GM23338 (cell line): ENCODE data around the gene GPR25. TPM values are rescaled to one million over a fixed set of nuclear protein-coding genes. Genes with fewer than 3 reads are reported as not detected.

Experiments used
- ATAC-seq: fragments of 200-7000 bp; cut with Tn5 transposase; 3 replicates; pipeline ENCODE4 v1.9.1; 2020
- DNase-seq: peaks from one replicate; pipeline ENCODE4 v3.0.0-alpha.2; 2015; ENCODE audit warnings: low spot score
- H2AFZ ChIP-seq: fragments of 200-600 bp; sonication (generic); 2 replicates; pipeline ENCODE4 v1.8.0; 2016; ENCODE audit warnings: antibody characterized with exemption, mild to moderate bottlenecking, moderate library complexity
- H3F3A ChIP-seq: fragments of 200-600 bp; sonication (generic); replicated peaks from 2 replicates; pipeline ENCODE4 v1.8.0; 2017; ENCODE audit warnings: antibody characterized with exemption, mixed run types, low read depth
- H3K27ac ChIP-seq: fragments of 200-600 bp; sonication (generic); 2 replicates; pipeline ENCODE4 v1.6.1; 2016; ENCODE audit warnings: low read depth
- H3K27me3 ChIP-seq: fragments of 200-600 bp; sonication (generic); 2 replicates; pipeline ENCODE4 v1.8.0; 2016; ENCODE audit warnings: mild to moderate bottlenecking, mixed run types, moderate library complexity; ENCODE audit not compliant: insufficient read depth
- H3K36me3 ChIP-seq: fragments of 200-600 bp; sonication (generic); 2 replicates; pipeline ENCODE4 v1.8.0; 2016; ENCODE audit warnings: mild to moderate bottlenecking; ENCODE audit not compliant: insufficient read depth
- H3K4me1 ChIP-seq: fragments of 200-600 bp; sonication (generic); 2 replicates; pipeline ENCODE4 v1.8.0; 2016; ENCODE audit warnings: mild to moderate bottlenecking, moderate library complexity; ENCODE audit not compliant: insufficient read depth
- H3K4me2 ChIP-seq: fragments of 200-600 bp; sonication (generic); 2 replicates; pipeline ENCODE4 v1.7.1; 2017; ENCODE audit warnings: mixed run types
- H3K4me3 ChIP-seq: fragments of 200-600 bp; sonication (generic); 2 replicates; pipeline ENCODE4 v1.6.1; 2016; ENCODE audit warnings: mixed run types
- H3K79me2 ChIP-seq: fragments of 200-600 bp; sonication (generic); replicated peaks from 2 replicates; pipeline ENCODE4 v1.8.0; 2017; ENCODE audit warnings: mild to moderate bottlenecking; ENCODE audit not compliant: insufficient read depth
- H3K9me2 ChIP-seq: fragments of 200-600 bp; sonication (generic); 2 replicates; pipeline ENCODE4 v1.8.0; 2017; ENCODE audit not compliant: insufficient read depth
- H4K20me1 ChIP-seq: fragments of 200-600 bp; sonication (generic); replicated peaks from 2 replicates; pipeline ENCODE4 v1.8.0; 2017; ENCODE audit warnings: mild to moderate bottlenecking; ENCODE audit not compliant: insufficient read depth
- H3K27ac Mint-ChIP-seq: 2 replicates; pipeline ENCODE4 v1.8.0; 2020; ENCODE audit warnings: inconsistent platforms, mild to moderate bottlenecking, moderate library complexity, mixed read lengths
- H3K27me3 Mint-ChIP-seq: 3 replicates; pipeline ENCODE4 v1.8.0; 2022; ENCODE audit warnings: low read depth, mild to moderate bottlenecking, moderate library complexity, mixed read lengths, inconsistent platforms; ENCODE audit not compliant: insufficient read depth, poor library complexity
- H3K36me3 Mint-ChIP-seq: 3 replicates; pipeline ENCODE4 v1.8.0; 2021; ENCODE audit warnings: low read depth, mild to moderate bottlenecking, inconsistent platforms, moderate library complexity, mixed read lengths
- H3K4me1 Mint-ChIP-seq: 3 replicates; pipeline ENCODE4 v1.8.0; 2020; ENCODE audit warnings: mild to moderate bottlenecking, inconsistent platforms, mixed read lengths
- H3K4me3 Mint-ChIP-seq: 3 replicates; pipeline ENCODE4 v1.8.0; 2021; ENCODE audit warnings: moderate library complexity, mild to moderate bottlenecking, inconsistent platforms, mixed read lengths
- H3K9me3 Mint-ChIP-seq: 3 replicates; pipeline ENCODE4 v1.8.0; 2020; ENCODE audit warnings: moderate library complexity, mild to moderate bottlenecking, inconsistent platforms, mixed read lengths
- EZH2 ChIP-seq: fragments of 200-600 bp; sonication (generic); IDR thresholded peaks from one replicate; pipeline ENCODE4 v1.8.0; 2017; ENCODE audit warnings: antibody characterized with exemption, mild to moderate bottlenecking, low read depth; ENCODE audit not compliant: unreplicated experiment
- EZH2phosphoT487 ChIP-seq: fragments of 200-600 bp; sonication (generic); IDR thresholded peaks from one replicate; pipeline ENCODE4 v1.8.1; 2018; ENCODE audit warnings: antibody characterized with exemption; ENCODE audit not compliant: unreplicated experiment
- JUNB ChIP-seq: IDR thresholded peaks from one replicate; pipeline ENCODE4 v1.6.1; 2016; ENCODE audit warnings: antibody characterized with exemption; ENCODE audit not compliant: unreplicated experiment
- NANOG ChIP-seq: IDR thresholded peaks from 2 replicates; pipeline ENCODE4 v1.6.1; 2016; ENCODE audit warnings: antibody characterized with exemption, borderline replicate concordance
- POLR2AphosphoS5 ChIP-seq: IDR thresholded peaks from 2 replicates; pipeline ENCODE4 v1.6.1; 2016; ENCODE audit warnings: antibody characterized with exemption, low read depth
- REST ChIP-seq: IDR thresholded peaks from one replicate; pipeline ENCODE4 v1.6.1; 2018; ENCODE audit warnings: antibody characterized with exemption; ENCODE audit not compliant: unreplicated experiment
- STAT1 ChIP-seq: IDR thresholded peaks from one replicate; pipeline ENCODE4 v1.6.1; 2016; ENCODE audit warnings: antibody characterized with exemption; ENCODE audit not compliant: unreplicated experiment
- ZNF331 ChIP-seq: fragments of 250-450 bp; sonication (Bioruptor Pico); IDR thresholded peaks from 2 replicates; pipeline ENCODE4 v1.5.0; 2020; ENCODE audit warnings: low read depth, mild to moderate bottlenecking, moderate library complexity
- polyA plus RNA-seq: library from polyadenylated mRNA; unstranded; fragments of >200 nt; fragmentation: Nextera tagmentation; extraction: Ambion mirVana; gene quantifications from 2 replicates; pipeline ENCODE4 v1.2.1, GENCODE V29; 2016
- total RNA-seq: library from RNA; depleted of rRNA; stranded (reverse); fragments of >200 nt; shearing (Covaris generic); gene quantifications from 2 replicates; pipeline ENCODE4 v1.2.3, GENCODE V29; 2014
- TF ChIP-seq, protein P1 (sequence below), 2 experiments: fragments of 200-600 bp in 1 of 2; sonication (generic) in 1 of 2; conservative IDR thresholded peaks; 2 replicates each; pipeline versions ENCODE4 v1.5.1 to v1.6.1; 2016 to 2017; ENCODE audit warnings: antibody characterized with exemption in 2 of 2, low read depth in 2 of 2, mild to moderate bottlenecking in 2 of 2, moderate library complexity in 1 of 2

The GPR25 gene
- total and polyA plus RNA-seq, 2 experiments from 2014 or later = not detected

DNA sequence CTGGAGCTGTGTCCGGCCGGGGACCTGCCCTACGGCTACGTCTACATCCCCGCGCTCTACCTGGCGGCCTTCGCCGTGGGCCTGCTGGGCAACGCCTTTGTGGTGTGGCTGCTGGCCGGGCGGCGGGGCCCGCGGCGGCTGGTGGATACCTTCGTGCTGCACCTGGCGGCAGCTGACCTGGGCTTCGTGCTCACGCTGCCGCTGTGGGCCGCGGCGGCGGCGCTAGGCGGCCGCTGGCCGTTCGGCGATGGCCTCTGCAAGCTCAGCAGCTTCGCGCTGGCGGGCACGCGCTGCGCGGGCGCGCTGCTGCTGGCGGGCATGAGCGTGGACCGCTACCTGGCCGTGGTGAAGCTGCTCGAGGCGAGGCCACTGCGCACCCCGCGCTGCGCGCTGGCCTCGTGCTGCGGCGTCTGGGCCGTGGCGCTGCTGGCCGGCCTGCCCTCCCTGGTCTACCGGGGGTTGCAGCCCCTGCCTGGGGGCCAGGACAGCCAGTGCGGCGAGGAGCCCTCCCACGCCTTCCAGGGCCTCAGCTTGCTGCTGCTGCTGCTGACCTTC lies 412 bp downstream of the GPR25 start:
- H3K9me3 Mint-ChIP-seq = no peaks in the 10 kb centered on the region
- H3K27me3 ChIP-seq = peaks cover 18% of the 10 kb centered on the region; the same call in 1 of the 2 replicates
- no peak overlapping the region for H3K4me3 Mint-ChIP-seq
- H3K9me2 ChIP-seq = no peaks in the 10 kb centered on the region
- no peak overlapping the region for H3K27ac ChIP-seq
- H3K36me3 Mint-ChIP-seq = no peaks in the 10 kb centered on the region; the same call in 2 of the 3 replicates
- no peak overlapping the region for H3K27ac Mint-ChIP-seq
- no peaks in the 10 kb centered on the region for H3K36me3 ChIP-seq
- ATAC-seq (peak; percentile 41), DNase-seq (peak; percentile 54)
- peaks cover 9% of the 10 kb centered on the region for H3K27me3 Mint-ChIP-seq
- H3F3A ChIP-seq = 0 out of 2 replicates have a peak, but pooled peaks cover 2% of the 10 kb centered on the region
- H3K4me1 ChIP-seq = peaks cover 5% of the 10 kb centered on the region
- peaks cover 20% of the 10 kb centered on the region for H3K4me1 Mint-ChIP-seq
- H4K20me1 ChIP-seq = no peaks in the 10 kb centered on the region
- H2AFZ ChIP-seq = peak overlapping the region; percentile 90
- TF ChIP-seq EZH2phosphoT487 (no peak), POLR2AphosphoS5 (no peak), NANOG (no peak), EZH2 (no peak)
- peak overlapping the region; percentile 7; the same call in 1 of the 2 replicates for H3K4me3 ChIP-seq
- H3K4me2 ChIP-seq = no peak overlapping the region
- H3K79me2 ChIP-seq = no peaks in the 10 kb centered on the region

- Histone ChIP-seq H3K4me1 (peaks cover 5% of the 10 kb centered on the region), H4K20me1 (no peaks in the 10 kb centered on the region), H3K27ac (no peak overlapping the region), H3K9me2 (no peaks in the 10 kb centered on the region), H3K27me3 (peaks cover 18% of the 10 kb centered on the region; the same call in 1 of the 2 replicates), H3K4me2 (0 out of 2 replicates have a peak overlapping the region, but pooled peaks have one; percentile 32), H3K36me3 (no peaks in the 10 kb centered on the region), H2AFZ (peak overlapping the region; percentile 90), H3K4me3 (peak overlapping the region; percentile 7; the same call in 1 of the 2 replicates), H3K79me2 (no peaks in the 10 kb centered on the region), H3F3A (0 out of 2 replicates have a peak, but pooled peaks cover 2% of the 10 kb centered on the region)
- peaks cover 20% of the 10 kb centered on the region for H3K4me1 Mint-ChIP-seq
- no peaks in the 10 kb centered on the region; the same call in 2 of the 3 replicates for H3K36me3 Mint-ChIP-seq
- H3K9me3 Mint-ChIP-seq = no peaks in the 10 kb centered on the region
- ATAC-seq (peak; percentile 49), DNase-seq (peak; percentile 50)
- peaks cover 9% of the 10 kb centered on the region for H3K27me3 Mint-ChIP-seq
- TF ChIP-seq, protein P1, sequence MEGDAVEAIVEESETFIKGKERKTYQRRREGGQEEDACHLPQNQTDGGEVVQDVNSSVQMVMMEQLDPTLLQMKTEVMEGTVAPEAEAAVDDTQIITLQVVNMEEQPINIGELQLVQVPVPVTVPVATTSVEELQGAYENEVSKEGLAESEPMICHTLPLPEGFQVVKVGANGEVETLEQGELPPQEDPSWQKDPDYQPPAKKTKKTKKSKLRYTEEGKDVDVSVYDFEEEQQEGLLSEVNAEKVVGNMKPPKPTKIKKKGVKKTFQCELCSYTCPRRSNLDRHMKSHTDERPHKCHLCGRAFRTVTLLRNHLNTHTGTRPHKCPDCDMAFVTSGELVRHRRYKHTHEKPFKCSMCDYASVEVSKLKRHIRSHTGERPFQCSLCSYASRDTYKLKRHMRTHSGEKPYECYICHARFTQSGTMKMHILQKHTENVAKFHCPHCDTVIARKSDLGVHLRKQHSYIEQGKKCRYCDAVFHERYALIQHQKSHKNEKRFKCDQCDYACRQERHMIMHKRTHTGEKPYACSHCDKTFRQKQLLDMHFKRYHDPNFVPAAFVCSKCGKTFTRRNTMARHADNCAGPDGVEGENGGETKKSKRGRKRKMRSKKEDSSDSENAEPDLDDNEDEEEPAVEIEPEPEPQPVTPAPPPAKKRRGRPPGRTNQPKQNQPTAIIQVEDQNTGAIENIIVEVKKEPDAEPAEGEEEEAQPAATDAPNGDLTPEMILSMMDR (conservative IDR thresholded peaks at IDR 0.05; ENCODE audit: low read depth in 2 of 2) = peak in 1 of 2 experiments; percentile 11; a peak in 1 of 4 replicates
- TF ChIP-seq EZH2phosphoT487 = no peak
- no peak overlapping the region for H3K4me3 Mint-ChIP-seq
- no peak overlapping the region for H3K27ac Mint-ChIP-seq
Observed at GRCh38 chr1:200873671-200874397, 1.1 kb downstream of the GPR25 start.

DNA sequence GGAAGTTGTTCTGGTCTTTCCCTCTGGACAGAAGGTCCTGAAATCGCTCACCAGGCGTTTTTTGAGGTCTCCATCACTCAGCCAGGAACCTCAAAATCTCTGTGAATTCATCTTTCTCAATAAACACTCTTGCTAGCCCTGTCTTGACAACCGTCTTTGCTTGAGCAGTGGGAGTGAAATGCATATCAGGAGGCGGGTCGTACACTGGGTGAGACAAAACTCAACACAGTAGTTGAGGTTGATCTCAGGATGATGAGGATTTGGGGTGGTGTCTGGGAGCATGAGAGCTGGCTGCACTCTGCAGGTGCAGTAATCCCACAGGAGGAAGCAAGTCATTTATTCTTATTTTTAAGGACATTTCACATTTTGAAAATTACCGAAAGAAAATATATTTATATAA lies 1.9 kb downstream of the GPR25 start:
- Histone ChIP-seq H3K27ac (no peak overlapping the region), H4K20me1 (no peaks in the 10 kb centered on the region), H3K4me1 (peaks cover 5% of the 10 kb centered on the region), H2AFZ (peak overlapping the region; percentile 90; the same call in 1 of the 2 replicates), H3K9me2 (no peaks in the 10 kb centered on the region), H3K36me3 (no peaks in the 10 kb centered on the region), H3K79me2 (no peaks in the 10 kb centered on the region), H3K4me2 (no peak overlapping the region), H3K27me3 (peaks cover 18% of the 10 kb centered on the region; the same call in 1 of the 2 replicates), H3F3A (0 out of 2 replicates have a peak, but pooled peaks cover 2% of the 10 kb centered on the region), H3K4me3 (no peak overlapping the region)
- no peaks in the 10 kb centered on the region for H3K9me3 Mint-ChIP-seq
- no peak overlapping the region for H3K27ac Mint-ChIP-seq
- TF ChIP-seq ZNF331 (CRISPR knock-in tag) = no peak
- TF ChIP-seq, protein P1 (conservative IDR thresholded peaks at IDR 0.05; ENCODE audit: low read depth in 2 of 2) = no peak
- no peak for TF ChIP-seq JUNB
- TF ChIP-seq REST = no peak
- no peak for TF ChIP-seq STAT1
- TF ChIP-seq EZH2phosphoT487 = no peak
- TF ChIP-seq EZH2 = no peak
- TF ChIP-seq NANOG = no peak
- no peak overlapping the region for H3K4me3 Mint-ChIP-seq
- peaks cover 9% of the 10 kb centered on the region for H3K27me3 Mint-ChIP-seq
- ATAC-seq (no peak), DNase-seq (no peak)
- H3K36me3 Mint-ChIP-seq = no peaks in the 10 kb centered on the region; the same call in 2 of the 3 replicates
- peaks cover 20% of the 10 kb centered on the region for H3K4me1 Mint-ChIP-seq
